NCI-H1105 treated with DMSO at 0.1 percent for 48 hours (cell line): ENCODE data around the gene ZNF324.
A peak's percentile ranks its signal among the peaks of the same experiment; 100 is the strongest.
"Not testable (repeated sequence)": the region's sequence is repeated elsewhere in the genome, so short reads cannot be mapped to it uniquely, and the experiment has no call there.

Experiments used
- DNase-seq: peaks from one replicate; lab custom pipeline; 2025; lab: John Stamatoyannopoulos, UW

The ZNF324 gene

GRCh38 chr19:58466760-58467589 lies at the start of gene ZNF324:
TSS of gene ZNF324 (plus strand) at chr19:58467080. CDS start at chr19:58469186, 2,106 bp downstream.
- DNase-seq = peak; percentile 93

- DNase-seq = no peak
Measured at GRCh38 chr19:58428617-58429016, 38.3 kb upstream of the ZNF324 start.

- no peak for DNase-seq
Measured at GRCh38 chr19:58429745-58430144, 37.1 kb upstream of the ZNF324 start.

GRCh38 chr19:58434217-58434616 lies 32.7 kb upstream of the ZNF324 start:
- DNase-seq = no peak

GRCh38 chr19:58439576-58440554 lies 27.0 kb upstream of the ZNF324 start, which contains the start of gene ZNF132:
TSS of gene ZNF132 (minus strand) at chr19:58440153. CDS start at chr19:58439821, 332 bp downstream.
- DNase-seq = peak; percentile 76

GRCh38 chr19:58440556-58440955 lies 26.3 kb upstream of the ZNF324 start:
- DNase-seq = no peak

GRCh38 chr19:58442986-58443385 lies 23.9 kb upstream of the ZNF324 start:
- not testable (repeated sequence) for DNase-seq

GRCh38 chr19:58448860-58449259 lies 18.0 kb upstream of the ZNF324 start:
- DNase-seq = not testable (repeated sequence)

GRCh38 chr19:58449980-58450379 lies 16.9 kb upstream of the ZNF324 start:
- DNase-seq = not testable (repeated sequence)

- DNase-seq = peak; percentile 52
Measured at GRCh38 chr19:58450856-58451357, 16.0 kb upstream of the ZNF324 start.

- peak; percentile 91 for DNase-seq
Measured at GRCh38 chr19:58451358-58452101, 15.3 kb upstream of the ZNF324 start, which contains the start of gene ZNF324B. TSS of gene ZNF324B (plus strand) at chr19:58451622. CDS start at chr19:58453702, 2,080 bp downstream.

GRCh38 chr19:58453743-58454142 lies 13.1 kb upstream of the ZNF324 start:
- no peak for DNase-seq

GRCh38 chr19:58455306-58455705 lies 11.6 kb upstream of the ZNF324 start:
- DNase-seq = no peak

- no peak for DNase-seq
Measured at GRCh38 chr19:58456111-58456510, 10.8 kb upstream of the ZNF324 start.

- no peak for DNase-seq
Measured at GRCh38 chr19:58460039-58460438, 6.8 kb upstream of the ZNF324 start.

- DNase-seq = no peak
Measured at GRCh38 chr19:58466089-58466759, 656 bp upstream of the ZNF324 start.

- no peak for DNase-seq
Measured at GRCh38 chr19:58468216-58468839, 1.4 kb downstream of the ZNF324 start.

GRCh38 chr19:58469241-58470013 lies 2.5 kb downstream of the ZNF324 start:
- no peak for DNase-seq

- not testable (repeated sequence) for DNase-seq
Measured at GRCh38 chr19:58470837-58471543, 4.1 kb downstream of the ZNF324 start.
